Neural cell (in vitro differentiated cells): ENCODE data around the gene ABCB4.

Experiments used
- EP300 ChIP-seq: fragments of 450-650 bp; conservative IDR thresholded peaks from 2 replicates; pipeline ENCODE4 v1.6.1; 2014; ENCODE audit warnings: antibody characterized with exemption, mild to moderate bottlenecking, moderate library complexity; ENCODE audit not compliant: poor library complexity, severe bottlenecking
- EZH2 ChIP-seq: fragments of 200-600, 300-800 bp; shearing (Covaris generic), sonication (generic); IDR thresholded peaks from 2 replicates; pipeline ENCODE4 v1.6.1; 2014; ENCODE audit warnings: antibody characterized with exemption, low read length, borderline replicate concordance, mild to moderate bottlenecking; ENCODE audit not compliant: insufficient read depth, poor library complexity, severe bottlenecking
- MXI1 ChIP-seq: fragments of 450-650 bp; conservative IDR thresholded peaks from 2 replicates; pipeline ENCODE4 v1.6.1; 2014; ENCODE audit warnings: antibody characterized with exemption, mild to moderate bottlenecking; ENCODE audit not compliant: poor library complexity, severe bottlenecking
- POLR2AphosphoS5 ChIP-seq: IDR thresholded peaks from 2 replicates; pipeline ENCODE4 v1.6.1; 2012
- RAD21 ChIP-seq: fragments of 450-650 bp; conservative IDR thresholded peaks from 2 replicates; pipeline ENCODE4 v1.6.1; 2014; ENCODE audit warnings: antibody characterized with exemption, mild to moderate bottlenecking, moderate library complexity
- SMC3 ChIP-seq: fragments of 450-650 bp; conservative IDR thresholded peaks from 2 replicates; pipeline ENCODE4 v1.6.1; 2014; ENCODE audit warnings: antibody characterized with exemption, mild to moderate bottlenecking, moderate library complexity; ENCODE audit not compliant: poor library complexity
- TAF1 ChIP-seq: IDR thresholded peaks from 2 replicates; pipeline ENCODE4 v1.6.1; 2012; ENCODE audit warnings: low read depth
- TF ChIP-seq, protein P1 (sequence below): fragments of 450-650 bp; IDR thresholded peaks from 2 replicates; pipeline ENCODE4 v1.5.1; 2014; ENCODE audit warnings: antibody characterized with exemption, mild to moderate bottlenecking, moderate library complexity; ENCODE audit not compliant: poor library complexity, severe bottlenecking
- TF ChIP-seq, protein P2 (sequence below): IDR thresholded peaks from 2 replicates; pipeline ENCODE4 v1.6.1; 2012; ENCODE audit warnings: borderline replicate concordance

DNA sequence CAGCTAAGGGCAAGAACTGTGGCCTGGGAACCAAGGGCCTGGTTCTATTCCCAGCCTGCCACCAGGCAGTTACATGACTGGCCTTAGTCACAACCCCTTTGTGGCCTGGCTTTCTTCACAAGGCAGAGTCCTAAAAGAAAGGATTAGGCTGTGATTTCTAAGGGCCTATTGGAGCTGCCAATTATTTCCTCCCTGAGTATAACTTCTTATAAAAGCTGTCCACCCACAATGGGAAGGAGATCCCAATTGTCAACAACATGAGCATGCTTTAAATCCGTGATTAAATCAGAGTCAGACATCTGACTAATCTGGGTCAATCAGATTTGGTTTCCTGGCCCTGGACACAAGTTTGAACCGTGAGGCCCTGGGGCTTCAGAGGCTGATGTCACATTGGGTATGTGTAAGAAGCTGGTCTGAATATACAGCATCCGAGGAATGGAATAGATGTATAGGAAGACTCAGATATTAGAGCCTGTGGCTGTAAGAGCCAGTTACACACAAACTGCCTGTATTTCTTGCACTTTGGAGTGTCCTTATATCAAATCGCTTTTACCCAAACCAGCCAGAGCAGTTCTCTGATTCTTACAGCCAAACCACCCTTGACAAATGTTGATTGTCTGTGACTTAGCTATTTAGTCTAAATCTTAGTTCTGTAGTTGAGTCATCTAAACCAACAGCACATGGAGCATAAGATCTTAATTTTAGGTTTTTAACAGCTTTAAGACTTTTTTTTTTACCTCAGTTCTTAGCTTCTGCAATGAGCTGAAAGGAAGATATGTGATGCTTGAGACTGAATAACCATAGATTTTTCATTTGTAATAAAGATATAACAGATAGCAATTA, 61.3 kb downstream of the ABCB4 start:
- TF ChIP-seq, protein P1, sequence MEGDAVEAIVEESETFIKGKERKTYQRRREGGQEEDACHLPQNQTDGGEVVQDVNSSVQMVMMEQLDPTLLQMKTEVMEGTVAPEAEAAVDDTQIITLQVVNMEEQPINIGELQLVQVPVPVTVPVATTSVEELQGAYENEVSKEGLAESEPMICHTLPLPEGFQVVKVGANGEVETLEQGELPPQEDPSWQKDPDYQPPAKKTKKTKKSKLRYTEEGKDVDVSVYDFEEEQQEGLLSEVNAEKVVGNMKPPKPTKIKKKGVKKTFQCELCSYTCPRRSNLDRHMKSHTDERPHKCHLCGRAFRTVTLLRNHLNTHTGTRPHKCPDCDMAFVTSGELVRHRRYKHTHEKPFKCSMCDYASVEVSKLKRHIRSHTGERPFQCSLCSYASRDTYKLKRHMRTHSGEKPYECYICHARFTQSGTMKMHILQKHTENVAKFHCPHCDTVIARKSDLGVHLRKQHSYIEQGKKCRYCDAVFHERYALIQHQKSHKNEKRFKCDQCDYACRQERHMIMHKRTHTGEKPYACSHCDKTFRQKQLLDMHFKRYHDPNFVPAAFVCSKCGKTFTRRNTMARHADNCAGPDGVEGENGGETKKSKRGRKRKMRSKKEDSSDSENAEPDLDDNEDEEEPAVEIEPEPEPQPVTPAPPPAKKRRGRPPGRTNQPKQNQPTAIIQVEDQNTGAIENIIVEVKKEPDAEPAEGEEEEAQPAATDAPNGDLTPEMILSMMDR: no peak
- TF ChIP-seq RAD21: no peak
- no peak for TF ChIP-seq EP300
- no peak for TF ChIP-seq EZH2
- TF ChIP-seq TAF1: no peak
- TF ChIP-seq POLR2AphosphoS5: no peak
- TF ChIP-seq, protein P2, sequence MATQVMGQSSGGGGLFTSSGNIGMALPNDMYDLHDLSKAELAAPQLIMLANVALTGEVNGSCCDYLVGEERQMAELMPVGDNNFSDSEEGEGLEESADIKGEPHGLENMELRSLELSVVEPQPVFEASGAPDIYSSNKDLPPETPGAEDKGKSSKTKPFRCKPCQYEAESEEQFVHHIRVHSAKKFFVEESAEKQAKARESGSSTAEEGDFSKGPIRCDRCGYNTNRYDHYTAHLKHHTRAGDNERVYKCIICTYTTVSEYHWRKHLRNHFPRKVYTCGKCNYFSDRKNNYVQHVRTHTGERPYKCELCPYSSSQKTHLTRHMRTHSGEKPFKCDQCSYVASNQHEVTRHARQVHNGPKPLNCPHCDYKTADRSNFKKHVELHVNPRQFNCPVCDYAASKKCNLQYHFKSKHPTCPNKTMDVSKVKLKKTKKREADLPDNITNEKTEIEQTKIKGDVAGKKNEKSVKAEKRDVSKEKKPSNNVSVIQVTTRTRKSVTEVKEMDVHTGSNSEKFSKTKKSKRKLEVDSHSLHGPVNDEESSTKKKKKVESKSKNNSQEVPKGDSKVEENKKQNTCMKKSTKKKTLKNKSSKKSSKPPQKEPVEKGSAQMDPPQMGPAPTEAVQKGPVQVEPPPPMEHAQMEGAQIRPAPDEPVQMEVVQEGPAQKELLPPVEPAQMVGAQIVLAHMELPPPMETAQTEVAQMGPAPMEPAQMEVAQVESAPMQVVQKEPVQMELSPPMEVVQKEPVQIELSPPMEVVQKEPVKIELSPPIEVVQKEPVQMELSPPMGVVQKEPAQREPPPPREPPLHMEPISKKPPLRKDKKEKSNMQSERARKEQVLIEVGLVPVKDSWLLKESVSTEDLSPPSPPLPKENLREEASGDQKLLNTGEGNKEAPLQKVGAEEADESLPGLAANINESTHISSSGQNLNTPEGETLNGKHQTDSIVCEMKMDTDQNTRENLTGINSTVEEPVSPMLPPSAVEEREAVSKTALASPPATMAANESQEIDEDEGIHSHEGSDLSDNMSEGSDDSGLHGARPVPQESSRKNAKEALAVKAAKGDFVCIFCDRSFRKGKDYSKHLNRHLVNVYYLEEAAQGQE: no peak
- no peak for TF ChIP-seq MXI1
- no peak for TF ChIP-seq SMC3
